Activated naive CD8-positive, alpha-beta T cell treated with anti-CD3 and anti-CD28 coated beads, Interleukin-2, amount 50 U/mL, for 24 hours (primary cell): ENCODE data around the gene NSD1.
"Not testable (repeated sequence)": the region's sequence is repeated elsewhere in the genome, so short reads cannot be mapped to it uniquely, and the experiment has no call there.

Experiments used
- ATAC-seq: fragments of 150-1000 bp; cut with Tn5 transposase; one replicate; pipeline ENCODE4 v1.10.0; 2021
- DNase-seq: peaks from one replicate; pipeline ENCODE4 v3.0.0; 2021
- H3K27ac Mint-ChIP-seq: one replicate; pipeline ENCODE4 v1.8.0; 2021; ENCODE audit warnings: mild to moderate bottlenecking, mixed read lengths
- H3K27me3 Mint-ChIP-seq: one replicate; pipeline ENCODE4 v1.8.0; 2021; ENCODE audit warnings: mixed read lengths
- H3K36me3 Mint-ChIP-seq: one replicate; pipeline ENCODE4 v1.8.0; 2021; ENCODE audit warnings: low read depth, mixed read lengths
- H3K4me1 Mint-ChIP-seq: one replicate; pipeline ENCODE4 v1.8.0; 2021; ENCODE audit warnings: mixed read lengths
- H3K4me3 Mint-ChIP-seq: one replicate; pipeline ENCODE4 v1.8.0; 2021; ENCODE audit warnings: mild to moderate bottlenecking, moderate library complexity, mixed read lengths
- H3K9me3 Mint-ChIP-seq: one replicate; pipeline ENCODE4 v1.8.0; 2021; ENCODE audit warnings: mixed read lengths

The NSD1 gene

DNA sequence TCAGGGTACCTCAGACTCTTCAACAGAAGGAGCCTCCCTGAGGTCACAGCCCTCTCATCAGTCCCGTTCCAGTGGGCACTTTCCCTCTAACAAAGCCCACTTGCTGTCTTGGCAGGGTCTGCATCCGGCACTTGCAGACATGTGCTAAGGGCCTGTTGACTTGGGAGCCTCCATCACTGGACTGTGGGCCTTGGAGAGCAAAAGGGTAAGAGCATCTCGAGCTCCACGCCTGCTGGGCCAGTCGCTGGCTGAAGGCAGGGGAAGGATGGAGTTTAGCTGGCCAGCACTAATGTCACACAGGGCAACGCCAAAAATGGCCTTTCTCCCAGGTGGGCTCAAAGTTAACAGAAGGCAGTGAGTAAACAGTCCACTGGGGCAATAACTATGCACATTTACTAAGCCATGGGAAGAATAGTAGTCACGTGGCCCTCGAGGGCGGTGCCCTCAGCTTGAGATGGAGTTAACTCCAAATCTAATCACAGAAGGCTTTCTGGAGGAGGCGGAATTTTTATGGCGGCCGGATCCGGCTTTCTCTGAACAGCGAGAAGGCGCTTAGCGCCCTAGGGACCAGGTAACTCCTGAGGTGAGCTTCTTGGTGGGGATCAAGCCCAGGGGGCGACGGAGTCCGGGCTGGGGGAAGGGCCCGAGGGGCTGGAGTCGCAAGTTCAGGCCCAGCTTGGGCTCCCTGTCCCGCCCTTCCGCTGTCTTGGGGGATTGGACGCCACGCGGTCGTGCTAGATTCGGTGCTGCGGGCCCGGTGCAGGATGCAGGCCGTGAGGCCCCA is 2.0 kb upstream of the NSD1 start:
- Mint-ChIP-seq H3K4me1 (peaks cover 41% of the 10 kb centered on the region), H3K27me3 (no peaks in the 10 kb centered on the region)

DNA sequence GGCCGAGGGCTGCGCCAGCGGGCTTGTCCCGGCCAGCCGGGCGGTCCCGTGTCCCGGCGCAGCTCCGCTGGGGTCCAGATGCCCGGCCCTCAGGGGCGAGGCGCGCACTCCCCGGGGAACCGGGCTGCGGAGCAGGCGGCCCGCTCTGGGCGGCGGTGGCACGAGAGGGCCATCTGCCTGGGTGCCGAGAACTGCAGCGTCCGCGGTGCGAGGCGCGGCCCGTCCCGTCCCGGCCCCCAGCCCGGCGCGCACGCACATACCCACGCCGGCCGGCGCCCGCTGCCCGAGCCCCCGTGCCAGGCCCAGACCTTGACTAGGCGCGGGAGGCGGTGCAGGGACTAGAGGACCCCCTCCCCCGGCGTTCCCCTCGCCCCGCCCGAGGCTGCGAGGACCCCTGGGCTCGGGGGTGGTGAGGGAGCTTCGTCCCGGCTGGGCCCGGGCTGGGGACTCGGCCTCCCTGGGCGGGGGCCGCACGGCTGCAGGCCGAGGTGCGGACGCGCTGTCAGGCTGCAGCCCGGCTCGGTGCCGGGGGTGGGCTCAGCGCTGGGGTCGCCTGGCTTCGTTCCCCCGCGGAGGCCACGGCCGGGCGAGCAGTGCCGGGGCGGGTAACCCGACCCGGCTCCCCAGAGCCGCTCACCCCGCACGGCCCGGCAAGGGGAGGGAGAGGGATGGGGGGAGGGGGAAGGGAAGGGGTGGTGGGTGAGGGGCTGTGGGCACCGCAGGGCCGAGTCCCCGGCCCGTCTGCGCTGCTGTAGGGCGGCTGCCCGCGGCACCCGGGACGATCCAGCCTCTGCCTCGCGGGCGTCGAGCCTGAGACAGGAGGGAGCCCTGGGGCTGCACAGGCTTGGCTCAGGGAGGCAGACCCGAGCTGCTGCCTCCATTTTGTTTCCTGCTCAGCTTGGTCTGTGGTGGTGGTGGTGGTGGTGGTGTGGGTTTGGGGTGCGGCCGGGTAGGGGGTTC is 1.2 kb upstream of the NSD1 start:
- Mint-ChIP-seq H3K9me3 (no peaks in the 10 kb centered on the region), H3K27ac (peak overlapping the region; percentile 54), H3K4me1 (peaks cover 49% of the 10 kb centered on the region), H3K36me3 (peaks cover 22% of the 10 kb centered on the region), H3K27me3 (no peaks in the 10 kb centered on the region), H3K4me3 (peak overlapping the region; percentile 32)
- peak; percentile 12 for ATAC-seq
- DNase-seq, result no peak

More for the DNA sequence above, 2.0 kb upstream of the NSD1 start:
- H3K36me3 Mint-ChIP-seq, result peaks cover 16% of the 10 kb centered on the region
- H3K4me3 Mint-ChIP-seq, result peak overlapping the region; percentile 28
- H3K9me3 Mint-ChIP-seq, result no peaks in the 10 kb centered on the region
- peak overlapping the region; percentile 29 for H3K27ac Mint-ChIP-seq
- DNase-seq, result no peak
- ATAC-seq, result no peak

DNA sequence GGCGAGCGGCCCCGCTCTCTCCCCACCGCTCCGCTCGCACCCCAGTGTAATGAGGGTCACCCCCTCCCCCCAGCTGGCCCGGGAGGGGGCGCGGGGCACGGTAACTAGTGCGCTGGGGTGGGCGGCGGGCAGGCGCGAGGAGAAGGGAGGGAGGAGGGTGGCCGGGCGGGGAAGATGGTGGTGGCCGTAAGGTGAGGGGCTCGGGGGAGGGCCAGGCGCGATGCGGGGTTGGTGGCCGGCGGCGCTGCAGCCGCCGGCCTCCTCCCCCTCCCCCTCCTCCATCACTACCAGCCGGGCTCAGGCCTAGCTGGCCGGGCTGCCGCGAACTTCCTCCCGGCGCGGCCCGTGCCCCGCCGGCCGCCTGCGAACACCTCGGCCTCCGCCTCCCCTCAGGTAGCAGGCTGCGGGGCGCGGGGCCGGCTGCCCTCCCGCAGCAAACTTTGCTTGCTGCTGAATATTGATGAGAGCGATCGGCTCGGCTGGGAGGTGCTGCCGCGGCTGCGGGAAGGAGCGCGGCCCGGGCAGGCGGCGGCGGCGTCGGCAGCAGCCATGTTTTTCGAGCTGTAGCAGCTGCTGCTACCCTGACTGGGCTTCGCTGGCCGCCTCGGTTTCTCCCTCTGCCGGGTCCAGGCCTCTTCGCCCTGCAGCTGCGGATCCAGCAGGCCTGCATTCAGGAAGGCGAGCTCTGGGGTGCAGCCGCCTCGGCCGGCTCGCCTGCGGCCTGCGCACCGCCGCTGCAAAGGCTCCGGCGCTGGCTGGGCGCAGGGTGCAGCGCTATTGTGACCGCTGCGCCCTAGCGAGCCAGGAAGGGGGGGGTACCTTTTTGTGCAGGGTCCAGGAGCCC is 502 bp downstream of the NSD1 start:
- H3K36me3 Mint-ChIP-seq, result peaks cover 30% of the 10 kb centered on the region
- H3K27me3 Mint-ChIP-seq, result no peaks in the 10 kb centered on the region
- DNase-seq (peak; percentile 46), ATAC-seq (peak; percentile 21)
- H3K4me3 Mint-ChIP-seq, result peak overlapping the region; percentile 88
- H3K4me1 Mint-ChIP-seq, result peaks cover 43% of the 10 kb centered on the region
- no peaks in the 10 kb centered on the region for H3K9me3 Mint-ChIP-seq
- H3K27ac Mint-ChIP-seq, result peak overlapping the region; percentile 88

DNA sequence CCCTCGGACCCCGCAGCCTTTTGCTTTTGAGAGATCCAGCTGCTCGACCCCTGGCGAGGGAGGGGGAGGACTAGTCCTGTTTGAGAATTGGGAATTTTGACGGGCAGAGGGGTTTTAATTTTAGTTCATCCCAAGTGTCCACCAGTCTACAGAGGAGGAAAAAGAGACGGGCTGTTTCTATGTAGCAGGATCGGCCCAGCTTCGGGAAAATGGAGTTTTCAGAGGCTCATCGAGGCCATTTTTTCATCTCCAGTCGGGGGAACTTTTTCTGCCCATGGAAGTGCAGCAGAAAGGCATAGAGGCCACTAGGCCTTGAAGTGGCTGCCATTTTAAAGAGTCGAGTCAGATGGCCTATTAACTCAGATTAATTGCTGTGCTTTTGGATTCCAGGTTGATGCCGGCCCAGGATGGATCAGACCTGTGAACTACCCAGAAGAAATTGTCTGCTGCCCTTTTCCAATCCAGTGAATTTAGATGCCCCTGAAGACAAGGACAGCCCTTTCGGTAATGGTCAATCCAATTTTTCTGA is 1.2 kb downstream of the NSD1 start:
- H3K9me3 Mint-ChIP-seq, result no peaks in the 10 kb centered on the region
- H3K27me3 Mint-ChIP-seq, result no peaks in the 10 kb centered on the region
- peaks cover 33% of the 10 kb centered on the region for H3K36me3 Mint-ChIP-seq
- H3K4me1 Mint-ChIP-seq, result peaks cover 43% of the 10 kb centered on the region
- no peak for DNase-seq
- ATAC-seq, result no peak
- peak overlapping the region; percentile 88 for H3K4me3 Mint-ChIP-seq
- peak overlapping the region; percentile 88 for H3K27ac Mint-ChIP-seq

DNA sequence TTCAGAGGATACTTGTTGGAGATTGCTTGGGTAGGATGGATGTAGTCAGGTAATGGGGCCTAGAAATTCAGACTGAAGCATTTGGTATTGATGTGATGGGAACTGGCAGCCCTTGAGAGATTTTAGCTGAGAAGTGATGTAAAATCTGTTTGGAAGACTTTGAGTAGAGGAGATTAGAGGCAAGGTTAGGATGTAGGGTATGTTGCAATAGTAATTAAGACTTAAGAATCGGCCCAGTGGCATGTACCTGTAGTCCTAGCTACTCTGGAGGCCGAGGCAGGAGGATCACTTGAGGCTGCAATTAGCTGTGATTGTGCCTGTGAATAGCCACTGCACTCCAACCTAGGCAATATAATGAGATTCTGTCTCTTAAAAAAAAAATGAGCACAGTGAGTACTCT is 6.7 kb downstream of the NSD1 start:
- Mint-ChIP-seq H3K27ac (peak overlapping the region; percentile 0), H3K4me1 (peaks cover 48% of the 10 kb centered on the region), H3K27me3 (no peaks in the 10 kb centered on the region), H3K36me3 (peaks cover 65% of the 10 kb centered on the region), H3K4me3 (no peak overlapping the region), H3K9me3 (no peaks in the 10 kb centered on the region)
- ATAC-seq (no peak), DNase-seq (no peak)

DNA sequence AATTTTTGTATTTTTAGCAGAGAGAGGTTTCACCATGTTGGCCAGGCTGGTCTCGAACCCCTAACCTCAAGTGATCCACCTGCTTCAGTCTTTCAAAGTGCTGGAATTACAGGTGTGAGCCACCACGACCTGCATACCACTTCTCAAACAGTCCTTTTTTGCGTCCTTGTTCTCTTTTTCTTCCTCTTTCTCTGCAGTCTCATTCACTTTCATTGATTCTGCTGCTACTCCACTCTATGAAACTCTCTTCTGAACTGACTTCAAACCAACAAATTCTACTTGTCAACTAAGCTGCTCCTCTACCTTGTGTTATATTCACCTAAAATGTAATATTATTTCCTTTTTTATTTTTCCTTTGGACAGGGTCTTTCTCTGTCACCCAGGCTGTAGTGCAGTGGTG is 7.9 kb downstream of the NSD1 start:
- peaks cover 57% of the 10 kb centered on the region for H3K36me3 Mint-ChIP-seq
- no peaks in the 10 kb centered on the region for H3K9me3 Mint-ChIP-seq
- DNase-seq, result no peak
- no peak overlapping the region for H3K4me3 Mint-ChIP-seq
- peaks cover 37% of the 10 kb centered on the region for H3K4me1 Mint-ChIP-seq
- H3K27me3 Mint-ChIP-seq, result no peaks in the 10 kb centered on the region
- ATAC-seq, result no peak
- H3K27ac Mint-ChIP-seq, result no peak overlapping the region

DNA sequence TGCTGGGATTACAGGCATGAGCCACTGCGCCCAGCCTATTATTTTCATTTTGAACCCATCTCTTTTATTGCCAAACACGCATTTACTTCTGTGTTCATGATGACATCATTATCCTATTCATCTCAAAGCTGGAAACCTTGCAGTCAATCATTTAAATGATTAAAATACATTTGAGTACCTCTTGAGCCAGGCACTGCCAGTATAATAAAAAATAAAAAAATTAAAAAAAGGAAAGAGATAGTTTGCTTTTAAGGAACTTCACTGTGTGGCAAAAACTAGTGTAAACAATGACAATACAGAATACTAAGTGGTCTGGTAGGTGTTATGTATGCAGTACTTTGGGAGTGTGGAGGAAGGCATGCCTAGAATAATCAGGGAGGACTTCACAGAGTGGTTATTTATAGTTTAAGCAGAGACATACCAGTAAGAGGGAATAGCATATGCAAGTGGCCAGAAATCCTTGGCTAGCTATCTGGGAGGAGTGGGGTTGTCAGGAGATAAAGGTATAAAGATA is 8.6 kb downstream of the NSD1 start:
- Mint-ChIP-seq H3K9me3 (no peaks in the 10 kb centered on the region), H3K4me3 (no peak overlapping the region), H3K27ac (no peak overlapping the region), H3K4me1 (peaks cover 32% of the 10 kb centered on the region), H3K36me3 (peaks cover 56% of the 10 kb centered on the region), H3K27me3 (no peaks in the 10 kb centered on the region)
- DNase-seq, result no peak
- ATAC-seq, result no peak

DNA sequence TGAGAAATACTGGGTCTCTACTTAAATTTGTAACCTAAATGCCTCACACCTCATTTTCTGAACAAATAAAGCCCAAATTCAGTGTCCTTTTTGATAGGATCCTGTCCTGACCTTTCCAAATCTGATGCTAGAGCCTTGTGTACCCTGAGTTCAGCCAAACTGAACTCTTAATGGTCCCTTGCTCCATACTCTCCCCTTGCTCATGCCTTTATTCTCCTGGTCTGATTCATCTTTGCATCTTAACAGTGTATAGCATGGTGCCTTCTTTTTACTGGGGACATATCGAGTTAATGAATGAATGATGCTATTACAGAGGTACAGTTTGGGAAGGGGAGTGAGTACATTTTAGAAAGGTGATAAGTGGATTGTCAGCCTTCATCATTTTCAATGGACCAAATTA is 9.2 kb downstream of the NSD1 start:
- H3K27ac Mint-ChIP-seq, result peak overlapping the region; percentile 23

DNA sequence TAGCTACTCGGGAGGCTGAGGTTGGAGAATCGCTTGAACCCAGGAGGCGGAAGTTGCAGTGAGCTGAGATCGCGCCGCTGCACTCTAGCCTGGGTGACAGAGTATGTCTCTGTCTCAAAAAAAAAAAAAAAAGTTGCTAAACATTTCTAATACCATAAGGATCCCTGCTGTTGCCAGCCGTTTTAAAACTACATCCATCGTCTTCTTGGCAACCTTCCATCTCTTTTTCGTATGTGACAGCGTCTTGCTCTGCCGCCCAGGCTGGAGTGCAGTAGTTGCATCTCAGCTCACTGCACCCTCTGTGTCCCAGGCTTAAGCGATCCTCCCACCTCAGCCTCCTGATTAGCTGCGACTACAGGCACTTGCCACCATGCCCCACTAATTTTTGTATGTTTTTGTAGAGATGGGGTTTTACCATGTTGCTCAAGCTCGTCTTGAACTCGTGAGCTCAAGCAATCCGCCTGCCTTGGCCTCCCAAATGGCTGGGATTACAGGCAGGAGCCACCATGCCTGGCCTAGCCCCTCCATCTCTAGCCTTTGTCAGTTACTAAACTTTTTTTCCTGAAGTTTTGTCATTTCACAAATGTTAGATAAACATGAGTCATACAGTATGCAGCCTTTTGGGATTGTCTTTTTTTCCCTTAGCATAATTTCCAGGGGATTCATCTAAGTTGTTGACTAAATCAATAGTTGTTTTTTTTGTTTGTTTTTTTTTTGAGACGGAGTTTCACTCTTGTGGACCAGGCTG is 13.5 kb downstream of the NSD1 start:
- no peak for DNase-seq

More for the DNA sequence above, 9.2 kb downstream of the NSD1 start:
- ATAC-seq (no peak), DNase-seq (no peak)
- Mint-ChIP-seq H3K9me3 (no peaks in the 10 kb centered on the region), H3K4me3 (no peak overlapping the region), H3K4me1 (peaks cover 28% of the 10 kb centered on the region), H3K27me3 (no peaks in the 10 kb centered on the region), H3K36me3 (peaks cover 55% of the 10 kb centered on the region)

DNA sequence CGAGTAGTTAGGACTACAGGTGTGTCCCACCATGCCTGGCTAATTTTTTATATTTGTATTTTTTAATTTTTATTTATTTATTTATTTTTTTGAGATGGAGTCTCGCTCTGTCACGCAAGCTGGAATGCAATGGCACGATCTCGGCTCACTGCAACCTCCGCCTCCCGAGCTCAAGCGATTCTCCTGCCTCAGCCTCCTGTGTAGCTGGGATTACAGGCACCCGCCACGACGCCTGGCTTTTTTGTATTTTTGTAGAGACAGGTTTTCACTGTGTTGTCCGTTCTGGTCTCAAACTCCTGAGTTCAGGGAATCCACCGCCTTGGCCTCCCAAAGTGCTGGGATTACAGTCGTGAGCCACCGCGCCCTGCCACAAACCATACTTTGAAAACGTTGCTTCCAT is 16.5 kb downstream of the NSD1 start:
- H3K27ac Mint-ChIP-seq, H3K4me3 Mint-ChIP-seq, H3K9me3 Mint-ChIP-seq, H3K27me3 Mint-ChIP-seq, ATAC-seq, DNase-seq, H3K4me1 Mint-ChIP-seq: not testable (repeated sequence)
- peaks cover 20% of the 10 kb centered on the region for H3K36me3 Mint-ChIP-seq

More for the DNA sequence above, 13.5 kb downstream of the NSD1 start:
- no peak overlapping the region for H3K4me3 Mint-ChIP-seq
- H3K4me1 Mint-ChIP-seq, result peaks cover 4% of the 10 kb centered on the region
- no peak for ATAC-seq
- peaks cover 34% of the 10 kb centered on the region for H3K36me3 Mint-ChIP-seq
- no peaks in the 10 kb centered on the region for H3K27me3 Mint-ChIP-seq
- no peaks in the 10 kb centered on the region for H3K9me3 Mint-ChIP-seq
- no peak overlapping the region for H3K27ac Mint-ChIP-seq

DNA sequence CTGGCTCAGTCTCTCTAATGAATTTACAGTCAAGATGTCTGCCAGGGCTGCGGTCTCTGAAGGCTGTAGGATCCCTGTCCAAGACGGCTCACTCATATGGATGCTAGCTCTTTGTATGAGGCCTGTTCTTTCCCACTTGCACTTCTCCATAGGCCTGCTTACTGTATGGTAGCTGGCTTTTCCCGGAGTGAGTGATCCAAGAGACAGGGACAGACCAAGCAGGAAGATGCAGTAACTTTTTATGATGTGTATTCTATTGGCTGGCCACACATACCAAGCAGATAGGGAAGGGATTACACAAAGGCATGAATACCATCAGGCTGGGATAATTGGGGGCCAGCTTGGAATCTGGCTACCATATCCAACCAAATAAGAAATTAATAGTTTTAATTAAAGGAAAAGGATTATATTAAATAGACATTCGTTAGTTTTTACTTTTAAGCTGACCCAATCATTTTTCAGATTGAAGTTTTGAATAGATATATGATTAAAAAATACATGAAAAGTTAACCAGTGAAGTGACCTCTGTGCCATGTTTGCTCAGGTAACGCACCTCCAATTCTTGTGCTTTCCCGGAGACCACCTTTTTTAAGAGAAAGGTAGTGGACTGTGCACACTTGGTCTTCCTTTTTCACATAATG is 20.6 kb downstream of the NSD1 start:
- Mint-ChIP-seq H3K36me3 (peaks cover 5% of the 10 kb centered on the region), H3K27me3 (no peaks in the 10 kb centered on the region), H3K4me3 (no peak overlapping the region)

DNA sequence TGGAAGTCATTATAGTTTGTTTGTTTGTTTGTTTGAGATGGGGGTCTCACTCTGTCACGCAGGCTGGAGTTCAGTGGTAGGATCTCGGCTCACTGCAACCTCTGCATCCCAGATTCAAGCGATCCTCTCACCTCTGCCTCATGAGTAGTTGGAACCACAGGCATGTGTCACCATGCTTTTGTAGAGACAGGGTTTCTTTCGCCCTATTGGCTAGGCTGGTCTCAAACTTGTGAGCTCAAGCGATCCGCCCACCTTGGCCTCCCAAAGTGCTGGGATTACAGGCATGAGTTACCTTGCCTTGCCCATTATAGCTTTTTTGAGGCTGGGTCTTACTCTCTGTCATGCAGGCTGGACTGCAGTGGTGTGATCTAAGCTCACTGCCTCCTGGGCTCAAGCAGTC is 28.8 kb downstream of the NSD1 start:
- ATAC-seq (no peak), DNase-seq (no peak)
- no peaks in the 10 kb centered on the region for H3K27me3 Mint-ChIP-seq
- no peaks in the 10 kb centered on the region for H3K9me3 Mint-ChIP-seq
- peaks cover 15% of the 10 kb centered on the region for H3K36me3 Mint-ChIP-seq
- no peak overlapping the region for H3K4me3 Mint-ChIP-seq
- no peak overlapping the region for H3K27ac Mint-ChIP-seq
- peaks cover 4% of the 10 kb centered on the region for H3K4me1 Mint-ChIP-seq

More for the DNA sequence above, 20.6 kb downstream of the NSD1 start:
- DNase-seq (no peak), ATAC-seq (no peak)
- Mint-ChIP-seq H3K9me3 (no peaks in the 10 kb centered on the region), H3K27ac (peak overlapping the region; percentile 23), H3K4me1 (peaks cover 4% of the 10 kb centered on the region)

DNA sequence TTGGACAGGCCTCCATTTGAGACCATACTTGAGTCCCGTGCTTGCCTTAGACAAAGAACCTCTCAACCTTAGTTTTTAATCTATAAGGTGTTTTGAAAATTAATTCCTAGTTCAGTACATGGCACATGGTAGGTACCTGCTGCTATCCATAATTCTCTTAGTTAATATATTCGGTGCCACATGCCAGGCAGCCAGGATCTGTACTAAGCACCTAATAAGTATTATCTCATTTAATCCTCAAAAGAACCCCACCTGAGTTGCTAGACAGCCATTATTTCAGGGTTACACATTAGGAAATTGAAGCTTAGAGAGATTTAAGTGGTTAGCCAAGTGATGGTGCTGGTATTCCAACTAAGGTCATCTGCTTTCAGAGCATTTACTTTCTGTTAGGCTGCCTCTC is 29.9 kb downstream of the NSD1 start:
- no peak for ATAC-seq
- DNase-seq, result no peak
- H3K27me3 Mint-ChIP-seq, result no peaks in the 10 kb centered on the region

More for the DNA sequence above, 29.9 kb downstream of the NSD1 start:
- H3K9me3 Mint-ChIP-seq, result no peaks in the 10 kb centered on the region
- H3K27ac Mint-ChIP-seq, result no peak overlapping the region
- no peak overlapping the region for H3K4me3 Mint-ChIP-seq
- no peaks in the 10 kb centered on the region for H3K4me1 Mint-ChIP-seq
- peaks cover 18% of the 10 kb centered on the region for H3K36me3 Mint-ChIP-seq
